Ovary (tissue), 3 donors: ENCODE results near the gene CYP4V2.

Experiments used
- CTCF ChIP-seq, 3 donors: fragments of 450-650 bp in 2 of 3; fragments of 200-600 bp in 1 of 3; IDR thresholded peaks; one replicate each; pipeline versions ENCODE4 v1.5.1 to v1.8.0; 2016 to 2022; ENCODE audit warnings: antibody characterized with exemption in 3 of 3, mild to moderate bottlenecking in 1 of 3
- EP300 ChIP-seq: sonication (generic); formaldehyde crosslinking; IDR thresholded peaks from one replicate; pipeline ENCODE4 v1.6.1; 2017; ENCODE audit warnings: antibody characterized with exemption
- POLR2A ChIP-seq: fragments of 450-650 bp; IDR thresholded peaks from one replicate; pipeline ENCODE4 v1.6.1; 2017; ENCODE audit warnings: antibody characterized with exemption, mild to moderate bottlenecking, moderate library complexity
- donor health status: DM: no; HTN: no; CAD: no.

DNA sequence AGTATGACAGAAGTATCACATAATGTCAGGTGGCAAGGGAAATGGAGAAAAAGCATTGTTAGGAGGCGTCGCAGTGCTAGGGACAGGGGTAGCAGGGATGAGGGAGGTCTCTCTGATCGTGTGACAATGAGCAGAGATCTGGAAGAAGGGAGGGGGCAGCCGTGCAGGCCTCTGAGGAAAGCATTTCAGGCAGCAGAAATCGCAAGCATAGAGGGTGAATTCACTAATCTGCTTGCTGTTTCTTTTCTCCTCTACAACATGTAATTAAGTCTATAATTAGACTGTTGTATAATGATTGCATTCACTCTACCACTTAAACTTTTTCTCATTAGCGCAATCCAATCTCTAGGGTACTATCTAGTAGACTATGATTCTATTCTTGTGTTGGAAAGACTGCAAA, 9.1 kb downstream of the CYP4V2 start:
- TF ChIP-seq EP300 = no peak
- TF ChIP-seq CTCF (IDR thresholded peaks at IDR 0.05) = no peak
- no peak for TF ChIP-seq POLR2A
